ENCODE data around the gene NR0B2. TPM values are rescaled to one million over a fixed set of nuclear protein-coding genes. Genes with fewer than 3 reads are reported as not detected.
A peak's percentile ranks its signal among the peaks of the same experiment; 100 is the strongest.

NR0B2 gene
- total RNA-seq, 1 experiment from 2014 or later = 0.34 TPM

DNA sequence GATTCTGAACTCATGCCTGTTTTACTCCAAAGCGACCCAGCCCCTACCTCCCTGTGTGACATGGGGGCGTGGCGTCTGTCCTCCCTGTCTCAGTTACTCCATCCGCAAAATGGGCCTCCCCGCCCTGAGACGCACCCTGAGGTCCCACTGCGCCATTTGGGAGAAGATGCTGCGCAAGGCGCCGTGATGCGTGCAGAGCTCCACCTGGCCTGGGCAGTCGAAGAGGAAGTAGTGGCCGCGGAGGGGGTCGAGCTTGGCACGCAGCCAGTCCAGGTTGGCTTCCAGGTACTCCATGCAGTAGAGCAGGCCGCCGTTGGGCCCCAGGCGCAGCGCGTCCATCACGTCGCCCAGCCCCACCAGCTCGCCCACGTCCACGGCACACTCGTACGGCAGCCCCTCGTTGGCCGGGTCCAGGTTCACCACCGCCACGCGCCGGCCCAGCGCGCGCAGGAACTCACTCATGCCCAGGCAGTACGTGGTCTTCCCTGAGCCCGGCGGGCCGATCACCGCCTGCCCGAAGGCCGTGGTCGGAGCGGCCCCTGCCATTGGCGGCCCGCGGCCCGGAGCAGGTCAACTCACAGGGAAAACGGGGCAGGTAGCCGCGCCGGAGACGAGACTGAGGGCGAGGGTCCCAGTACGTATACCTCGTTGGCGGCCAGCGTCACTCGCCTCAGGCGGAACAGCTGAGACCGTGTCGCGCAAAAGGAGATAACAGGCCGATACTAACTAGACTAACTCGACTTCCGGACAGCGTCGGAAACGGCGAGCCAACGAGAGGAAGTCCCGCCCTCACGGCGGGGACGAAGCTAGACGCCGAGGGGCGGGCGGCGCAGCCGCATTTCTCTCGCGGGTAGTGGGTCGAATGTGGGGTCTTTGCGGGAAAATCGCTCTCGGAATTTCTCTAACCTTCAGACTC lies 24.0 kb downstream of the NR0B2 start, which contains the start of gene GPN2:
Gene GPN2 (minus strand): TSS at position 733 of the 916 bp plus-strand sequence. CDS start 187 bp downstream, at position 546.
- Mint-ChIP-seq H3K27ac (ENCODE audit: unreplicated experiment) (peak within 1 kb of the TSS; percentile 90), H3K4me3 (ENCODE audit: unreplicated experiment) (peak within 1 kb of the TSS; percentile 88), H3K4me1 (ENCODE audit: low read depth, unreplicated experiment) (peaks cover 11% of the 10 kb centered on the region), H3K27me3 (ENCODE audit: insufficient read depth, unreplicated experiment) (no peaks in the 10 kb centered on the region), H3K36me3 (ENCODE audit: insufficient read depth, unreplicated experiment) (peaks cover 75% of the 10 kb centered on the region), H3K9me3 (ENCODE audit: unreplicated experiment) (no peaks in the 10 kb centered on the region)
- intact Hi-C loops (cut with micrococcal nuclease; ENCODE audit: unreplicated experiment) = loop anchor here (1.0 kb wide), 1 partner anchor 24 kb away; no protein-coding TSS in a partner anchor
- TF ChIP-seq, protein P1, sequence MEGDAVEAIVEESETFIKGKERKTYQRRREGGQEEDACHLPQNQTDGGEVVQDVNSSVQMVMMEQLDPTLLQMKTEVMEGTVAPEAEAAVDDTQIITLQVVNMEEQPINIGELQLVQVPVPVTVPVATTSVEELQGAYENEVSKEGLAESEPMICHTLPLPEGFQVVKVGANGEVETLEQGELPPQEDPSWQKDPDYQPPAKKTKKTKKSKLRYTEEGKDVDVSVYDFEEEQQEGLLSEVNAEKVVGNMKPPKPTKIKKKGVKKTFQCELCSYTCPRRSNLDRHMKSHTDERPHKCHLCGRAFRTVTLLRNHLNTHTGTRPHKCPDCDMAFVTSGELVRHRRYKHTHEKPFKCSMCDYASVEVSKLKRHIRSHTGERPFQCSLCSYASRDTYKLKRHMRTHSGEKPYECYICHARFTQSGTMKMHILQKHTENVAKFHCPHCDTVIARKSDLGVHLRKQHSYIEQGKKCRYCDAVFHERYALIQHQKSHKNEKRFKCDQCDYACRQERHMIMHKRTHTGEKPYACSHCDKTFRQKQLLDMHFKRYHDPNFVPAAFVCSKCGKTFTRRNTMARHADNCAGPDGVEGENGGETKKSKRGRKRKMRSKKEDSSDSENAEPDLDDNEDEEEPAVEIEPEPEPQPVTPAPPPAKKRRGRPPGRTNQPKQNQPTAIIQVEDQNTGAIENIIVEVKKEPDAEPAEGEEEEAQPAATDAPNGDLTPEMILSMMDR (IDR thresholded peaks at IDR 0.05; ENCODE audit: insufficient read depth in 1 of 2, low read depth in 1 of 2, low read length in 1 of 2, severe bottlenecking in 1 of 2, unreplicated experiment in 1 of 2) = no peak
- ChIA-PET POLR2A (interaction anchor here (0.6 to 2.5 kb wide), 9 partner anchors 11 to 417 kb away, joined by 3 to 23 read pairs (median 3); partner anchors contain the start of genes GPATCH3, NR0B2, PIGV and SFN), CTCF (interaction anchor here (0.6 to 1.2 kb wide), 7 partner anchors 10 to 390 kb away, joined by 3 to 5 read pairs (median 3); partner anchors contain the start of genes GPATCH3, NR0B2 and NUDC)
- no peaks in the 10 kb centered on the region for H3K9me3 ChIP-seq
- H3K27me3 ChIP-seq (replicated peaks; ENCODE audit: control insufficient read depth, insufficient read depth, low read length) = no peaks in the 10 kb centered on the region
- no TSS peak for BruUV-seq (replicated peaks)
- H3K4me3 ChIP-seq (ENCODE audit: low read depth, low read length) = peak within 1 kb of the TSS; percentile 96
- no peaks in the 10 kb centered on the region; the same call in none of the 2 replicates for H3K36me3 ChIP-seq (ENCODE audit: control insufficient read depth, insufficient read depth, low read length)
- peak; percentile 69 to 73 for DNase-seq
- no peaks in the 10 kb centered on the region for H3K4me1 ChIP-seq

DNA sequence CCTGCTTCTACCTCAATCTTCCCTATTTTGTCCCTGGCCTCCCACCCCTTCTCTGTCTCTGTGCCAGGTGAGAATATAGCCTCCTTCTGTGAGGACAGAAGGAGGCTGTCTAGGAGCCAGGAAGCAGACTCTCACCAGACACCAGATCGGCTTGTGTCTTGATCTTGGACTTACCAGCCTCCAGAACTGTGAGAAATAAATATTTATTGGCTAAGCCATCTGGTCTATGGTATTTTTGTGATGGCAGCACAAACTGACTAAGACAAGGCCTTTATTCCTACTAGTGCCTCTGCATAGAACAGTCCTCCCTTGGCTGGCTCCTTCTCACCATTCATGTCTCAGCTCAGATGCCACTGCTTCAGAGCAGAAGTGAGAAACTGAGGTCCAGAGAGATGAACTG lies 25.5 kb downstream of the NR0B2 start:
- Histone ChIP-seq H3K9me3 (no peaks in the 10 kb centered on the region), H3K4me1 (no peaks in the 10 kb centered on the region), H3K4me3 (ENCODE audit: low read depth, low read length) (no peak overlapping the region), H3K36me3 (ENCODE audit: control insufficient read depth, insufficient read depth, low read length) (no peaks in the 10 kb centered on the region; the same call in none of the 2 replicates), H3K27me3 (replicated peaks; ENCODE audit: control insufficient read depth, insufficient read depth, low read length) (no peaks in the 10 kb centered on the region)
- POLR2A ChIA-PET = no interaction called here
- peaks cover 11% of the 10 kb centered on the region for H3K4me1 Mint-ChIP-seq (ENCODE audit: low read depth, unreplicated experiment)
- TF ChIP-seq, protein P1 (IDR thresholded peaks at IDR 0.05; ENCODE audit: insufficient read depth in 1 of 2, low read depth in 1 of 2, low read length in 1 of 2, severe bottlenecking in 1 of 2, unreplicated experiment in 1 of 2) = no peak
- no TSS peak for BruUV-seq (replicated peaks)
- no peak for DNase-seq
- H3K27ac Mint-ChIP-seq (ENCODE audit: unreplicated experiment) = peak overlapping the region; percentile 90
- H3K4me3 Mint-ChIP-seq (ENCODE audit: unreplicated experiment) = no peak overlapping the region
- CTCF ChIA-PET = interaction anchor here (1.2 to 1.7 kb wide), 2 partner anchors 23 kb away, joined by 3 to 5 read pairs; no protein-coding TSS in a partner anchor
- H3K27me3 Mint-ChIP-seq (ENCODE audit: insufficient read depth, unreplicated experiment) = no peaks in the 10 kb centered on the region
- intact Hi-C loops (cut with micrococcal nuclease; ENCODE audit: unreplicated experiment) = no loop called here
- H3K9me3 Mint-ChIP-seq (ENCODE audit: unreplicated experiment) = no peaks in the 10 kb centered on the region
- peaks cover 79% of the 10 kb centered on the region for H3K36me3 Mint-ChIP-seq (ENCODE audit: insufficient read depth, unreplicated experiment)

DNA sequence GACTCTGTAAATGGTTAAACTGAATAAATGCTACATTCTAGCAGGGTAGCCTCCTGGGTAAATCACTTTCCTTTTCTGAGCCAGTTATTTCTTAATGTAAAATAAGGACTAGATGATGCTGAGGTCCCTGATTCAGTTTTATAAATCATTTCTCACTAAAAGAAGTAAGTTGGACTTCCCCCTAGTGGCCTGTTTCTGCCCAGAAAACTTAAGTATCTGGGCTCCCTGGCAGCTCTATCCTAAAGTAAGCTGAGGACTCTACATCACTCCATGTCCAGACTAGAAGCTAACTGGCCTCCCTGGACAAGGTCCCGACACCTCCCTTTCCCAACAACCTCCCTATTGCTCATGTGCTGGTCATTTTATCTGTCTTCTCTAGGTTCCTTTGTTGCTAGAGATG lies 26.6 kb downstream of the NR0B2 start:
- DNase-seq = no peak
- Histone ChIP-seq H3K4me1 (no peaks in the 10 kb centered on the region), H3K4me3 (ENCODE audit: low read depth, low read length) (no peak overlapping the region), H3K27me3 (replicated peaks; ENCODE audit: control insufficient read depth, insufficient read depth, low read length) (no peaks in the 10 kb centered on the region), H3K9me3 (no peaks in the 10 kb centered on the region), H3K36me3 (ENCODE audit: control insufficient read depth, insufficient read depth, low read length) (no peaks in the 10 kb centered on the region; the same call in none of the 2 replicates)
- intact Hi-C loops (cut with micrococcal nuclease; ENCODE audit: unreplicated experiment) = no loop called here
- no TSS peak for BruUV-seq (replicated peaks)
- H3K9me3 Mint-ChIP-seq (ENCODE audit: unreplicated experiment) = no peaks in the 10 kb centered on the region
- CTCF ChIA-PET = interaction anchor here (0.6 to 1.7 kb wide), 3 partner anchors 13 to 282 kb away, joined by 3 to 5 read pairs (median 4); partner anchors contain the start of gene GPATCH3
- H3K36me3 Mint-ChIP-seq (ENCODE audit: insufficient read depth, unreplicated experiment) = peaks cover 84% of the 10 kb centered on the region
- no peak overlapping the region for H3K27ac Mint-ChIP-seq (ENCODE audit: unreplicated experiment)
- POLR2A ChIA-PET = interaction anchor here (1.0 kb wide), 1 partner anchor 13 kb away, joined by 4 read pairs; the partner anchor contains the start of gene GPATCH3
- TF ChIP-seq, protein P1 (IDR thresholded peaks at IDR 0.05; ENCODE audit: insufficient read depth in 1 of 2, low read depth in 1 of 2, low read length in 1 of 2, severe bottlenecking in 1 of 2, unreplicated experiment in 1 of 2) = peak; percentile 37 to 59
- H3K27me3 Mint-ChIP-seq (ENCODE audit: insufficient read depth, unreplicated experiment) = no peaks in the 10 kb centered on the region
- peaks cover 11% of the 10 kb centered on the region for H3K4me1 Mint-ChIP-seq (ENCODE audit: low read depth, unreplicated experiment)
- no peak overlapping the region for H3K4me3 Mint-ChIP-seq (ENCODE audit: unreplicated experiment)

Data from Caco-2 (cell line).